NCI-H69 (cell line): Measurements from ENCODE around the gene MAP3K5.
A peak's percentile ranks its signal among the peaks of the same experiment; 100 is the strongest.
"Not testable (repeated sequence)": the region's sequence is repeated elsewhere in the genome, so short reads cannot be mapped to it uniquely, and the experiment has no call there.

Experiments used
- DNase-seq: peaks from one replicate; lab custom pipeline; 2025; lab: John Stamatoyannopoulos, UW

Gene MAP3K5

DNA sequence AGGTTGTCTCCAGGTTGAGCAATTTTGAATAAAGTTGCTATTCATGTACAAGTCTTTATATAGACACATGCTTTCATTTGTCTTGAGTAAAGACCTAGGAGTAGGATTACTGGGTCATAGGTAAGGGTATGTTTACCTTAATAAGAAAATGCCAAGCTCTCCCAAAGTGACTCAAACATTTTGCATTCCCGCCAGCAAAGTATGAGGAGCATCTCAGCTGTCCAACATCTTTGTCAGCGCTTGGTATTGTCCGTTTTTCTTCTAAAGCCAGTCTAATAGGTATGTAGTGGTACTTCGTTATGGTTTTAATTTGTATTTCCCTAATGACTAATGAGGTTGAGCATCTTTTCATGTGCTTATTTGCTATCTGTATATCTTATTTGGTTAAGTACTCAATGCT lies 67.2 kb downstream of the MAP3K5 start:
- DNase-seq = no peak

- DNase-seq = peak; percentile 29
Measured at GRCh38 chr6:136723780-136724179, 68.5 kb downstream of the MAP3K5 start.

DNA sequence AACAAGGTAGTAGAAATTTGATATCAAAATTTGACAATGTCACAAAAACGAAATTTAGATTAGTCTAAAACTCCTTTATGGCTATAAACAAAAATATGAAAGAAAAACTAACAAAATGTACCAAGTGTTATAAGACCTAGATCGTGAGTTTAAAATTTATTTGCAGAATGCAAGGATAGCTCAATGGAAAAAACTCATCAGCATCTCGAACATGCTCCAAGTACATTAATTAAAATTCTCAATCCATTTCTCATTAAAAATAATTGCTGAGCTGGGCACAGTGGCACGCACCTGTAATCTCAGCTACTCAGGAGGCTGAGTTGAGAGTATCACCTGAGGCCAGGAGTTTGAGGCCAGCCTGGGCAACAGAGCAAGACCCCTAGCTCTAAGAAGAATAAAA lies 70.8 kb downstream of the MAP3K5 start:
- DNase-seq = no peak

DNA sequence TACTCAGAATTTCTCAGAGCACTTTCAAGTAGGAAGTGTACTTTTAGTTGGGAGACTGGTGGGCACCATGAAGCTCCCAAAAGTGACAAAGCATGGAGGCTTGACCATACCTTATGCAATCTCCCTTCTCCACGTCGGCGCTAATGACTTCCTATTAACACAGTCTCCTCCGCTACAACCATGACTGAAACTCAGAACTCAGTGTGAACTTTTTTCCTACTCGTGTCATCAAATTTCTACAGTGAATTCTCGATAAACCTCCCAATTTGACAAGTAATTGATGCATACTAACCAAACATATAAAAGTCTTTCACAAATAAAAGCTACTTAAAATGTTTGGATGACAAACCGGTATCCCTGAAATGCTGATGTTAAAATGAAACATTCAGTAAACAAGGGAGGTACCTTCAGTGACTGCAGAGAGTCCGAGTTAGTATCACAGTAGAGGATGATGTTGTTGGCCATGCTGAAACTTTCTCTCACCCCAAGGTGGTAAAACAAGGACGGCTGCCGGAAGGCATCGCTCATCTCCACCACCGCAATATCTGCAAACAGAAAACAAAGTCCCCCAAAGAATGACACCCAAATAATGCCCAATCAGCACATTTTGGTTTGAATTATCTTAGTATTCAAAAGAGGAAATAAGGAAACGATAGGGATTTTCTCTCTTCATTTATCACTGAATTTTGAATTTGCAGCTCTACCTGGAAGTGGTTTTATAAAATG lies 72.1 kb downstream of the MAP3K5 start:
- DNase-seq = no peak

- DNase-seq = no peak
Measured at GRCh38 chr6:136719280-136720044, 72.8 kb downstream of the MAP3K5 start.

DNA sequence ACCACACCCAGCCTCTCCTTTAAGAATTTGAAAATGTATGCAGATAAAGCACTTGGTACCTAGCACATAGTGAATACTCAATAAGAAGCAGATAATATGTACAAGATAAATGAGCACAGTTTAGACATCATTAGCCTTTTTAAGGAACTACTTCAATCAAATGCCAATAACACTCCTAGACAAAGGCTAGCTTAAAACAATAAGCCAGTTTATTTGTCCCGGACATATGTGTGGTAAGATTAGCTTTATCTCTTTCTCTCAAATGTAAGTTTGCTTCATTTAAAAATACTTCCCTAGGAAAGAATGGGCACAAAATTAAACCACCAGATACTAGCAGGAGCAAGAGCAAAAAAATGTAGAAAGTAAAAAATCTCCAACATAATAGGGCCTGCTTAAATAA lies 73.8 kb downstream of the MAP3K5 start:
- DNase-seq = no peak

GRCh38 chr6:136717716-136717990 lies 74.6 kb downstream of the MAP3K5 start:
- no peak for DNase-seq

GRCh38 chr6:136716917-136717715 lies 75.2 kb downstream of the MAP3K5 start:
- no peak for DNase-seq

GRCh38 chr6:136712642-136713041 lies 79.6 kb downstream of the MAP3K5 start:
- not testable (repeated sequence) for DNase-seq

DNA sequence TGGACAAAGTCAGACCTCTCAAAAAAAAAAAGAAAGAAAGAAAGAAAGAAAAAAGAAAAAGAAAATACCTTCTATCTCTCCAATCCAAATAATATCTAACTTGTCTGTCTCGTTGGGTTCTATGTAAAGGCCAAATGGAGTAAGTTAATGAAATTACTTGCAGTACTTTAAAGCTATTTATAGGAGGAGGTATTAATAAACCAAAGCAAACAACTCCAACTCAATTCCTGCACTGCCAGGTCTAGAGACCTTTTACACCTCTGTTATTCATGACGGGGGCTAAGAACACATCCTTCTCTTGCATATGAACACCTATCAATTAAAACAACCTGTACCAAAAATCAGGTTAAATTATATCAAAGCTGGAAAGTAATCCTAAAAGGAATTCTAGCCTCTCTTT lies 80.6 kb downstream of the MAP3K5 start:
- DNase-seq = no peak

DNA sequence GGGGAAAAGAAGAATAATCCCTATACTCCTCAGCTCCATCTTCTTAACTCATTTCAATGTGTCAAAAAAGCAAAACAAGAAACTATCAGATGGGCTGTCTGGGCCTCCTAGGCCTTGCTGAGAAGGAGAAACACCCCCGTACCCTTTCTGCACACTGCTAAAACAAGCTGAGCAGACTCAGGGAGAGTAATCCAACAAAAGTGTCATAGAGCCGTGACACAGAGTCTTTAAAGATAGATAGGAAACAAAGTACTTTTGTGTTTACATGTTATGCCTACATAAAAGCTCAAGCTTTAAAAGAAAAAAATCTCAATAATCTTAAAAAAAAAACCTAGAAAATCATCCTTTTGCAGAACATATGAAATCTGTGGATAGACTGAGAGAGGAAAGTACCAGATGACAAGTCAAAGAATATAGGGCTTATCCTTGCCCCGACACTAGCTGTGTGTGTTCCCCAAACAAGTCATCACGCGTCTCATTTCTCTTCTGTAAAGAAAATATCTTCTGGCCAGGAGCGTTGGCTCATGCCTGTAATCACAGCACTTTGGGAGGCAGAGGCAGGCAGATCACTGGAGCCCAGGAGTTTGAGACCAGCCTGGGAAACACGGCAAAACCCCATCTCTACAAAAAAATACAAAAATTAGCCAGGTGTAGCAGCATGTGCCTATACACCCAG lies 81.3 kb downstream of the MAP3K5 start:
- DNase-seq = no peak

DNA sequence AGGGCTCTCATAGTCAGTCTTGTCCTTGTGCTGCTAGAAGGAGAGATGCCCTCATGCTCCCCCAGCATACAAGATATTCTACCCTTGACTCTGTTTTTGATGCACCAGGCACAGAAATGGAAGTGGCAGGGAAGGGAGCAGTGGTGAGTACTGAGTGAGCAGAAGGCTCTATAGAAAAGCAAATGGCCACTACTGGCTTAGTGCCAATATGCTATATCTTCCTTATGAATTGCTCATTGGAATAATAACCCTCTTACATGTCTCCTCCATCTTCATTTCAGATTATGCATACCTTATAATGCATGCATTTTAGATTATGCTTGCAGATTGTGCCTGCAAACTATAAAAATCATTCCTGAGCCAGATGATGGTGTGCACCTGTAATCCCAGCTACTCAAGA lies 82.8 kb downstream of the MAP3K5 start:
- DNase-seq = peak; percentile 49

DNA sequence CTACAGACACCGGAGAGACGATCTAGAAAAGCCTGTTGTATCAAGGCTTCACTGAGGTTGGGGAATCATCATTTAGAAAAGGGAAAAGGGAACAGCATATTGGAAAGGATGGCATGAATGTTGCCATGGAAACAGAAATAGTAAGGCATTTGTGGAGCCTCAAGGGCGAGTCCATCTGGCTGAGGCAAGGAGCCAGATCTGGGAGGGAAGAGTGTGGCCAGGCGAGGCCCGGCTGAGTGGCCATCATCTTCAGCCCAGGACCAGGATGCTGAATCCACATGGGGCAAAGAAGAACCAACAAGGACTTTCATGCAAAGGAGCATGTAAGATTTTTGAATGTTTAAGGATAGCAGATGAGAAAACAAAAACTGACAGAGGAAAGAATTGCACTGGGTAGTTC lies 85.8 kb downstream of the MAP3K5 start:
- peak; percentile 39 for DNase-seq

DNA sequence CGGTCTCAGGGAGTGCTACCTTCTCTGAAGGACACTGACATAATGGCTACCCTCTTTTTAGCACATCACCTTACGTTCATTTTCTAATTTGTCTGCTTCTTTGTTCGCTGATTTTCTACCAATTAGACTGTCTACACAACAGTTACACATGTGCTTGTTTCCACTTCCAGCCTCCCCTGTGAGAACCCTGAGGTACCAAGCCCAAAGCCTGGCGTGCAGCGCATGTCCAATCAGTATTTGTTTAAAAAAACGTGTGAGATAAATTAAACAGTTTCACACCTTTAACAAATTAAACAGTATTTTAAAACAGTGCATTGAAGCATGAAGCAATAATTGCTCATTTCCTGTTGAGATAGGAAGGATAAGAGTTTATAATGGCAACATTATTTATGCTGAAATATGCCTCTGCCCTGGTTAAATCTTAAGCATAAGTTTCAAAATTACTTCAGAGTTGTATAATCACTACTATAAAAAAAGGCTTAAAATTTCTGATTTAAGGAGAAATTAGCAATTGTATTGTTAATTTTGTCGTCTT lies 88.9 kb downstream of the MAP3K5 start:
- DNase-seq = peak; percentile 69

DNA sequence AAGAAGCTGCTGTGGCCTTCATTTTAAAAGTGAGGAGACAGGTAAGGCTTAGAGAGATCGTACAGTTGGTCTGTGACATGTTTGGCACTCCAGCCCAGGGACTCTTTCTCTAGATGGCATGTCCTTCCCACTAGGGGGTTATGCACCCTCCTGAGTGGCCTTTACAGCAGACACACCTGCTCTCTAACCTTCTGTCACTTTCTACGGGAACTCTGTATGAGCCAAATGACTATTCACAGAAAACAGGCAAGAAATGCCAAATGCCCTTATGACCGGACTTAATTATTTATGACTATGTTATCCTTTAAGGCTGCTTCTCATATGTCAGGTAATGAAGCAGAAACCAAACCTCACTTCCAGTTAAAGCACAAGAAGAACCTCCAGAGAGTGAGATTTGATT lies 91.2 kb downstream of the MAP3K5 start:
- DNase-seq = peak; percentile 94

DNA sequence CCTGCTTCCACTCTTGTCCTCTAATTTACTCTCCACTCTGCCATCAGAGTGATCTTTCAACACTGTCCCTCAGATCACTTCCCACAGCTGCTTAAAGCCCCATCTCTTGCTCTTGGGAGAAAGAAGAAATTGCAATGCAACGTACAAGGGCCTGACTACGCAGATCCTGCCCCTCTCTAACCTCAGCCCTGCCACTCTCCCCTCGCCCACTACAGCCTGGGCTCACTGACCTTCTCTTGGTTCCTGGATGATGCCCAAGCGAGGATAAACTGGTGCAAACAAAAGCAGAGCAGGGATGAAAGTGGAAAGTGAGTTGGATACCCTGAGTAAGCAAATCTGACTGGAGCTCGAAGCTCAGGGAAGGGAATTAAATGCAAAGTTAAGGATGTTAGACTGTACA lies 92.9 kb downstream of the MAP3K5 start:
- DNase-seq = no peak

GRCh38 chr6:136696783-136697364 lies 95.4 kb downstream of the MAP3K5 start:
- DNase-seq = peak; percentile 92

GRCh38 chr6:136696238-136696637 lies 96.0 kb downstream of the MAP3K5 start:
- DNase-seq = peak; percentile 80

DNA sequence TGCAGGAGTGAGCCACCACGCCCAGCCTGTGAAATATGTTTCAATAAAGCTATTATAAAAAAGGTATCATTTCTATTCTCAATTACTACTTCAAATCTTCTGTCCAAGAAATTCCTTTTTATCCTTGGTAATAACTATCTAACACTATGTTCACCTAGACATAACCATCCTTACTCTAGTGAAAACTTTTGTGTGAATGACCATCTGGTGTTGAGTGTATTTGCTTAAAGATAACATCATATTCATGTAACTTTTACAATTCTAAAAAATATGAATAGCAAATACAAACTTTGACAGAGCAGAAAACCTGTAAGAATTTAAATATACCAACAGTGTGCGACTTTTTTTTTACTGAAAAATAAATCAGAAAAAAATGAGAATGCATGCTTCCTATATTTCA lies 96.9 kb downstream of the MAP3K5 start:
- no peak for DNase-seq

- no peak for DNase-seq
Measured at GRCh38 chr6:136693090-136693489, 99.2 kb downstream of the MAP3K5 start.

- not testable (repeated sequence) for DNase-seq
Measured at GRCh38 chr6:136687894-136688293, 104.4 kb downstream of the MAP3K5 start.
